ENCODE measurements around the gene FARP1. TPM values are rescaled to one million over a fixed set of nuclear protein-coding genes. Genes with fewer than 3 reads are reported as not detected.

The FARP1 gene
- total RNA-seq, 2 experiments from 2014 or later, result not detected

DNA sequence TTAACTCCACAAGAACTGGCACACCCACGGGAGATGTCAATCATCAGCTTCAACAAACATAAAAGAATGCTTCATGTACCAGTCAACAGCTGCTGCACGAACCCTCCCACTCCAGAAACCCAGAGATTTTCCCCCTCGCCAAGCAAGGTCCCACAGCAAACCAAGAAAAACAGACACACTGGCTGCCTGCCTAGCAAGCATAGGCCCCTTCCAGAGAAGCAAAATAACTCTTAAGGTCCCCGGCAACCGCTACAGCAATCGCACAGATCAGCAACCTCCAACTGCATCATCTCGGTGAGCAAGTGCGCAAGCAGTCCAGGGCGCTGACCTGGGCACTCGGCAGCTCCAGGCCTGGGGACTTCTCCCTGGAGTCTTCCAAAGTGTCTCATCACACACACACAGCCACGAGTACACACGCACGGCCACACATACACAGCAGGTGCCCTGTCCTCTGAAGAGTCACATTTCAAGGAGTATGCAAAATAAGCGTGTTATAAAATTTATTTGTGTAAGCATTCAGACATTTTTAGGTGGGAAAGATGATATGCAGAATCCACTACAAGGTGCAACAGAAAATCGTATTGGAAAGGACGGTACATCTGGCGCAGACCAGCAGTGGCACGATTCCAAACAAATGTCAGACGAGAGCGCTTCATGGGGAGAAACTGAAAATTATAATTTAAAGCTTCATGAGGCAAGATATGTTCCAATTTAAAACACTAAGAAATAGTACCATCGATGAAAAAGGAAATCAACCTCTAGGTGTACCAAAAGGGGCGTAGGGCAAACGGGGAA is 309.0 kb downstream of the FARP1 start:
- no TSS peak for BruUV-seq (replicated peaks)
- no peak for DNase-seq (ENCODE audit: low spot score)
- H2AFZ ChIP-seq (ENCODE audit: low read length), result no peak overlapping the region
- no peaks in the 10 kb centered on the region for H3K79me2 ChIP-seq (ENCODE audit: insufficient read depth, low read depth, low read length)
- H3K36me3 ChIP-seq (ENCODE audit: insufficient read depth, low read length), result peaks cover 23% of the 10 kb centered on the region; the same call in 1 of the 2 replicates
- H3K9me2 ChIP-seq (ENCODE audit: insufficient read depth, low read length), result no peaks in the 10 kb centered on the region
- H4K20me1 ChIP-seq (ENCODE audit: insufficient read depth, low read length), result no peaks in the 10 kb centered on the region
- no peak for TF ChIP-seq EZH2phosphoT487 (IDR thresholded peaks at IDR 0.05; ENCODE audit: borderline replicate concordance, low read depth, low read length)
- no peak overlapping the region for H3K4me3 ChIP-seq (ENCODE audit: low read depth, low read length, poor library complexity, severe bottlenecking)
- ChIA-PET CTCF (ENCODE audit: unreplicated experiment) (no interaction called here), POLR2A (no interaction called here)
- intact Hi-C loops (cut with micrococcal nuclease; ENCODE audit: unreplicated experiment), result no loop called here
- no peak overlapping the region for H3K27ac ChIP-seq (ENCODE audit: low read depth, low read length, poor library complexity, severe bottlenecking)
- peaks cover 17% of the 10 kb centered on the region for H3K4me1 ChIP-seq (ENCODE audit: insufficient read depth, low read length, poor library complexity, severe bottlenecking)
- H3K9me3 ChIP-seq (ENCODE audit: low read length), result no peaks in the 10 kb centered on the region
- H3K4me2 ChIP-seq (ENCODE audit: low read length), result no peak overlapping the region

DNA sequence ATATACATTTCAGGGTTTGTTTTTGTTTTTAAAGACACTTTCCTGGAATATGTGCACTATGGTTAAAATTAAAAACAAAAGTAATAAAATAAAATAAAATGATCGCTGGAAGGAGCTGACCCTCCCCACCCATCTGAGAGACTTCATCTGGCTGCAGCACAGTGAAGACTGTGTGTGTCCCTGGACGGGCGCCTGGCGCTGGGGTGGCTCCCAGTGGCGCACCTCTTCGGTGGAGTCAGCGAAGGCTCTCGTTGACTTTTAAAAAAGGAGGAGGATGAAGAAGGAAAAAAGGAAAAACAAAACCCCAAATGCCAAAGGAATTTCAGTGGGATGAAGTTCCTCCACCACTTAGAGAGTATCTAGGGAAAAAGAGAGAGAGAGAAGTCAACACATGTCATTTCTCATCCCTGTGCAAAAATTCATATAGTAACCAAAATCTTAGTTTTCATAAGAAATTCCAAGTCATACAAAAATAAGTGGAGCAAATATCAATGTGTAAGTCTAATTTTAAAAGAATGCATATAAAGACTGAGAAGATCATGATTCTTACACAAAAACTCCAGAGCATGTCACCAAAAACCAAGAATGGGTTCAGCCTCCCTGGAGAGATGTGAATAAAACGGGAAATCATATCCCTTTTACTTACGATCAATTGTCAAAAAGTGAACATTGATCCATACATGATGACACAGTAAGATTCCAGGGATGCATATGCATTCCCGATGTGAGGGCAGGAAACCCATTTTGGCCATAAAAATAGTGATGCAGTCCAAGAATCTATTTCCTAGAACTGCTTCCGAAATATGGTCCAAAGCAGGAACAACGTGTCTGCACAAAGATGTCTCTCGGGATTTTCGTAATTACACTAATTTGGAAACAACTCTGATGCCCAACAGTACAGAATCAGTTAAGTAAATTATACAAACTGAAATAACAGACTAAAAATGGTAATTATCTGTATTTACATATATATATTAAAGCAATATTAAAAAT is 310.3 kb downstream of the FARP1 start:
- H2AFZ ChIP-seq (ENCODE audit: low read length), result no peak overlapping the region
- H3K4me3 ChIP-seq (ENCODE audit: low read depth, low read length, poor library complexity, severe bottlenecking), result no peak overlapping the region
- no peaks in the 10 kb centered on the region for H3K9me3 ChIP-seq (ENCODE audit: low read length)
- no peaks in the 10 kb centered on the region for H3K79me2 ChIP-seq (ENCODE audit: insufficient read depth, low read depth, low read length)
- POLR2A ChIA-PET, result no interaction called here
- H3K4me2 ChIP-seq (ENCODE audit: low read length), result no peak overlapping the region
- no peak for DNase-seq (ENCODE audit: low spot score)
- CTCF ChIA-PET (ENCODE audit: unreplicated experiment), result no interaction called here
- H3K36me3 ChIP-seq (ENCODE audit: insufficient read depth, low read length), result peaks cover 29% of the 10 kb centered on the region; the same call in 1 of the 2 replicates
- TF ChIP-seq, protein P1, sequence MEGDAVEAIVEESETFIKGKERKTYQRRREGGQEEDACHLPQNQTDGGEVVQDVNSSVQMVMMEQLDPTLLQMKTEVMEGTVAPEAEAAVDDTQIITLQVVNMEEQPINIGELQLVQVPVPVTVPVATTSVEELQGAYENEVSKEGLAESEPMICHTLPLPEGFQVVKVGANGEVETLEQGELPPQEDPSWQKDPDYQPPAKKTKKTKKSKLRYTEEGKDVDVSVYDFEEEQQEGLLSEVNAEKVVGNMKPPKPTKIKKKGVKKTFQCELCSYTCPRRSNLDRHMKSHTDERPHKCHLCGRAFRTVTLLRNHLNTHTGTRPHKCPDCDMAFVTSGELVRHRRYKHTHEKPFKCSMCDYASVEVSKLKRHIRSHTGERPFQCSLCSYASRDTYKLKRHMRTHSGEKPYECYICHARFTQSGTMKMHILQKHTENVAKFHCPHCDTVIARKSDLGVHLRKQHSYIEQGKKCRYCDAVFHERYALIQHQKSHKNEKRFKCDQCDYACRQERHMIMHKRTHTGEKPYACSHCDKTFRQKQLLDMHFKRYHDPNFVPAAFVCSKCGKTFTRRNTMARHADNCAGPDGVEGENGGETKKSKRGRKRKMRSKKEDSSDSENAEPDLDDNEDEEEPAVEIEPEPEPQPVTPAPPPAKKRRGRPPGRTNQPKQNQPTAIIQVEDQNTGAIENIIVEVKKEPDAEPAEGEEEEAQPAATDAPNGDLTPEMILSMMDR (conservative IDR thresholded peaks at IDR 0.05; ENCODE audit: low read length), result no peak
- no peak for TF ChIP-seq EZH2phosphoT487 (IDR thresholded peaks at IDR 0.05; ENCODE audit: borderline replicate concordance, low read depth, low read length)
- BruUV-seq (replicated peaks), result no TSS peak
- H3K27ac ChIP-seq (ENCODE audit: low read depth, low read length, poor library complexity, severe bottlenecking), result no peak overlapping the region
- no peaks in the 10 kb centered on the region for H3K9me2 ChIP-seq (ENCODE audit: insufficient read depth, low read length)
- H4K20me1 ChIP-seq (ENCODE audit: insufficient read depth, low read length), result no peaks in the 10 kb centered on the region
- intact Hi-C loops (cut with micrococcal nuclease; ENCODE audit: unreplicated experiment), result no loop called here
- peaks cover 17% of the 10 kb centered on the region for H3K4me1 ChIP-seq (ENCODE audit: insufficient read depth, low read length, poor library complexity, severe bottlenecking)

DNA sequence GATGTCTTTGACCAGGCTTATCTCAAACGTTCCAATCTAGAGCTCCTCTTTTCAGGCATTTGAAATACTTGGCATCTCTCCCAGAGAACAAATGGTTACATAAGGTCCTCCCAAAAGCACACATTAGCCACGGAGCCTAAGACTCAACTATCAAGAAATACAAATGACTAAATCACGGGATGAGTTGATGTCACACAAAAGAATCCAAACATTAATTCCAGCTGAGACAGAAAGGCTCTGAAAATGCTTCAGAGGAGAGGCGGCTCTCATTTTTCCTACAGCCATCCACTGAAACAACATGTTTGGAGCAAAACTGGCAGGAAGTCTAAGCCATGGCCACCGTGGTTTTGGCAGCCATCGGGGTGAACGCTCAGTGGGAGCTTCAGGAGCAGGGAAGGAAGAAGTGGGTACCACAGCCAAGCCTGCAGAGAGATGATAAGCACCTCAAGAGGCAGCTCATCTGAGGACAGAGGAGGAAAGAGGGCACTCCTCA is 311.5 kb downstream of the FARP1 start:
- no peak overlapping the region for H3K4me3 ChIP-seq (ENCODE audit: low read depth, low read length, poor library complexity, severe bottlenecking)
- H4K20me1 ChIP-seq (ENCODE audit: insufficient read depth, low read length), result no peaks in the 10 kb centered on the region
- no peaks in the 10 kb centered on the region for H3K9me2 ChIP-seq (ENCODE audit: insufficient read depth, low read length)
- CTCF ChIA-PET (ENCODE audit: unreplicated experiment), result no interaction called here
- TF ChIP-seq, protein P1 (conservative IDR thresholded peaks at IDR 0.05; ENCODE audit: low read length), result no peak
- TF ChIP-seq EZH2phosphoT487 (IDR thresholded peaks at IDR 0.05; ENCODE audit: borderline replicate concordance, low read depth, low read length), result no peak
- peaks cover 34% of the 10 kb centered on the region; the same call in 1 of the 2 replicates for H3K36me3 ChIP-seq (ENCODE audit: insufficient read depth, low read length)
- no TSS peak for BruUV-seq (replicated peaks)
- POLR2A ChIA-PET, result interaction anchor here (0.6 kb wide), 1 partner anchor 1794 kb away, joined by 3 read pairs; no protein-coding TSS in a partner anchor
- peaks cover 9% of the 10 kb centered on the region for H3K4me1 ChIP-seq (ENCODE audit: insufficient read depth, low read length, poor library complexity, severe bottlenecking)
- no peak overlapping the region for H2AFZ ChIP-seq (ENCODE audit: low read length)
- no peak overlapping the region for H3K27ac ChIP-seq (ENCODE audit: low read depth, low read length, poor library complexity, severe bottlenecking)
- intact Hi-C loops (cut with micrococcal nuclease; ENCODE audit: unreplicated experiment), result no loop called here
- H3K4me2 ChIP-seq (ENCODE audit: low read length), result no peak overlapping the region
- no peaks in the 10 kb centered on the region for H3K9me3 ChIP-seq (ENCODE audit: low read length)
- DNase-seq (ENCODE audit: low spot score), result no peak
- H3K79me2 ChIP-seq (ENCODE audit: insufficient read depth, low read depth, low read length), result no peaks in the 10 kb centered on the region
